HepG2 (cell line): ENCODE measurements around the gene CDK10. TPM values are rescaled to one million over a fixed set of nuclear protein-coding genes. Genes with fewer than 3 reads are reported as not detected.

Experiments
- ARHGAP35 ChIP-seq: sonication (generic); formaldehyde crosslinking; IDR thresholded peaks from 2 replicates; pipeline ENCODE4 v1.9.0; 2022; ENCODE audit warnings: mild to moderate bottlenecking, inconsistent platforms, moderate library complexity, missing genetic modification reagents, borderline replicate concordance
- BRD4 ChIP-seq: sonication (generic); formaldehyde crosslinking; IDR thresholded peaks from 2 replicates; pipeline ENCODE4 v1.4.0; 2020; ENCODE audit warnings: missing genetic modification reagents
- CCDC6 ChIP-seq: sonication (generic); formaldehyde crosslinking; IDR thresholded peaks from 2 replicates; pipeline ENCODE4 v1.8.1; 2022; ENCODE audit warnings: mild to moderate bottlenecking, missing genetic modification reagents, moderate library complexity
- CREB3 ChIP-seq: sonication (generic); formaldehyde crosslinking; IDR thresholded peaks from 2 replicates; pipeline ENCODE4 v1.5.0; 2020; ENCODE audit warnings: missing genetic modification reagents
- DBP ChIP-seq: sonication (generic); formaldehyde crosslinking; IDR thresholded peaks from 2 replicates; pipeline ENCODE4 v1.4.0; 2020; ENCODE audit warnings: missing genetic modification reagents; ENCODE audit errors: not compliant biosample characterization
- FOXA1 ChIP-seq, 2 experiments: fragments of 450-650 bp in 1 of 2; sonication (generic) in 1 of 2; formaldehyde crosslinking in 1 of 2; IDR thresholded peaks; 2 replicates each; pipeline versions ENCODE4 v1.4.0 to v1.6.1; 2016 to 2020; ENCODE audit warnings: missing genetic modification reagents in 1 of 2
- HNF4A ChIP-seq: sonication (generic); formaldehyde crosslinking; IDR thresholded peaks from 2 replicates; pipeline ENCODE4 v1.4.0; 2020; ENCODE audit warnings: missing genetic modification reagents
- MTF1 ChIP-seq: sonication (generic); formaldehyde crosslinking; IDR thresholded peaks from 2 replicates; pipeline ENCODE4 v1.5.0; 2020; ENCODE audit warnings: missing genetic modification reagents
- NFATC3 ChIP-seq: sonication (generic); formaldehyde crosslinking; IDR thresholded peaks from 2 replicates; pipeline ENCODE4 v1.5.1; 2020; ENCODE audit warnings: mild to moderate bottlenecking, missing genetic modification reagents
- POLR2G ChIP-seq: fragments of 200-400 bp; formaldehyde crosslinking; IDR thresholded peaks from 2 replicates; pipeline ENCODE4 v1.6.1; 2018; ENCODE audit warnings: mild to moderate bottlenecking, low read depth, low read length, moderate library complexity
- SALL2 ChIP-seq: sonication (generic); formaldehyde crosslinking; IDR thresholded peaks from 2 replicates; pipeline ENCODE4 v1.8.1; 2023; ENCODE audit warnings: mild to moderate bottlenecking, missing genetic modification reagents, inconsistent platforms
- STAT5B ChIP-seq: sonication (generic); formaldehyde crosslinking; IDR thresholded peaks from 2 replicates; pipeline ENCODE4 v1.4.0; 2020; ENCODE audit warnings: missing genetic modification reagents
- TRIM24 ChIP-seq: sonication (generic); formaldehyde crosslinking; IDR thresholded peaks from 2 replicates; pipeline ENCODE4 v1.8.0; 2022; ENCODE audit warnings: mild to moderate bottlenecking, missing genetic modification reagents
- U2AF2 ChIP-seq: fragments of 200-400 bp; formaldehyde crosslinking; IDR thresholded peaks from 2 replicates; pipeline ENCODE4 v1.6.1; 2017; ENCODE audit warnings: low read depth, mild to moderate bottlenecking, low read length
- XBP1 ChIP-seq: sonication (generic); formaldehyde crosslinking; IDR thresholded peaks from 2 replicates; pipeline ENCODE4 v1.5.0; 2020; ENCODE audit warnings: missing genetic modification reagents
- ZBTB43 ChIP-seq: sonication (generic); formaldehyde crosslinking; conservative IDR thresholded peaks from 2 replicates; pipeline ENCODE4 v1.4.0; 2020; ENCODE audit warnings: missing genetic modification reagents
- ZBTB7B ChIP-seq: sonication (generic); formaldehyde crosslinking; IDR thresholded peaks from 2 replicates; pipeline ENCODE4 v1.4.0; 2020; ENCODE audit warnings: missing genetic modification reagents
- ZNF20 ChIP-seq: sonication (generic); formaldehyde crosslinking; IDR thresholded peaks from 2 replicates; pipeline ENCODE4 v1.4.0; 2020; ENCODE audit warnings: mild to moderate bottlenecking, moderate library complexity, missing genetic modification reagents
- ZNF230 ChIP-seq: sonication (generic); formaldehyde crosslinking; IDR thresholded peaks from 2 replicates; pipeline ENCODE4 v1.4.0; 2020; ENCODE audit warnings: mild to moderate bottlenecking, missing genetic modification reagents
- ZNF362 ChIP-seq: sonication (generic); formaldehyde crosslinking; IDR thresholded peaks from 2 replicates; pipeline ENCODE4 v1.4.0; 2020; ENCODE audit warnings: missing genetic modification reagents, mild to moderate bottlenecking, borderline replicate concordance
- ZNF382 ChIP-seq: sonication (generic); formaldehyde crosslinking; IDR thresholded peaks from 2 replicates; pipeline ENCODE4 v1.5.0; 2020; ENCODE audit warnings: missing genetic modification reagents, mild to moderate bottlenecking, borderline replicate concordance
- ZNF597 ChIP-seq: sonication (generic); formaldehyde crosslinking; IDR thresholded peaks from 2 replicates; pipeline ENCODE4 v1.5.0; 2020; ENCODE audit warnings: missing genetic modification reagents
- ZNF709 ChIP-seq: sonication (generic); formaldehyde crosslinking; IDR thresholded peaks from 2 replicates; pipeline ENCODE4 v1.5.0; 2020; ENCODE audit warnings: mild to moderate bottlenecking, missing genetic modification reagents
- ZNF816 ChIP-seq: sonication (generic); formaldehyde crosslinking; IDR thresholded peaks from 2 replicates; pipeline ENCODE4 v1.8.0; 2022; ENCODE audit warnings: missing genetic modification reagents, mild to moderate bottlenecking, borderline replicate concordance
- ZSCAN9 ChIP-seq: IDR thresholded peaks from 2 replicates; pipeline ENCODE4 v1.6.1; 2016; ENCODE audit warnings: borderline replicate concordance
- polyA plus RNA-seq, 8 experiments: library from polyadenylated mRNA; depleted of rRNA in 3 of 8; stranded (reverse) in 7 of 8; unstranded in 1 of 8; fragments of >200 nt; fragmentation: Illumina TruSeq in 4 of 8; extraction: Trizol in 4 of 8; gene quantifications; 2 replicates each; pipeline versions ENCODE4 v1.2.1 to v1.2.3, GENCODE V29; 2011 to 2016; ENCODE audit warnings: low read depth in 4 of 8, missing spikeins in 1 of 8, mixed read lengths in 1 of 8; ENCODE audit not compliant: insufficient read depth in 1 of 8
- total RNA-seq, 5 experiments: library from RNA; depleted of rRNA; stranded (reverse); fragments of >200 nt; fragmentation: Illumina TruSeq; extraction: Trizol; gene quantifications; 2 replicates each; pipeline ENCODE4 v1.2.3, GENCODE V29; 2016; ENCODE audit warnings: low read depth in 1 of 5

The CDK10 gene
- total and polyA plus RNA-seq, 2 of the 13 experiments (the other 11 are each of a cell fraction or from before 2014, with no cell fraction given) = 2.5 to 3.9 TPM

- TF ChIP-seq ZNF709 (CRISPR knock-in tag) (peak; percentile 97; the same call in 1 of the 2 replicates), SALL2 (CRISPR knock-in tag) (peak; percentile 99), ZNF362 (CRISPR knock-in tag) (peak; percentile 80), DBP (CRISPR knock-in tag) (peak; percentile 98), ZBTB43 (CRISPR knock-in tag) (peak; percentile 98), POLR2G (peak; percentile 96), XBP1 (CRISPR knock-in tag) (peak; percentile 98), U2AF2 (no peak), STAT5B (0 out of 2 replicates have a peak, but pooled peaks have one; percentile 18), CREB3 (peak; percentile 97), ZNF382 (CRISPR knock-in tag) (no peak), ZNF20 (CRISPR knock-in tag) (peak; percentile 39; the same call in 1 of the 2 replicates), TRIM24 (CRISPR knock-in tag) (0 out of 2 replicates have a peak, but pooled peaks have one; percentile 29), ARHGAP35 (CRISPR knock-in tag) (peak; percentile 89), HNF4A (CRISPR knock-in tag) (peak; percentile 99), ZNF816 (peak; percentile 99; the same call in 1 of the 2 replicates), CCDC6 (peak; percentile 99), ZSCAN9 (CRISPR knock-in tag) (peak; percentile 99), FOXA1 (IDR thresholded peaks at IDR 0.05) (no peak), FOXA1 (CRISPR knock-in tag; IDR thresholded peaks at IDR 0.05) (peak; percentile 70), MTF1 (CRISPR knock-in tag) (peak; percentile 90; the same call in 1 of the 2 replicates), NFATC3 (CRISPR knock-in tag) (peak; percentile 96), ZNF597 (CRISPR knock-in tag) (no peak), ZNF230 (peak; percentile 99), ZBTB7B (peak; percentile 91), BRD4 (peak; percentile 98)
These were observed 827 bp downstream of the CDK10 start (continued) for GRCh38 chr16:89687092-89687940.
